H1 (cell line): ENCODE measurements around the gene AOPEP. TPM values are rescaled to one million over a fixed set of nuclear protein-coding genes. Genes with fewer than 3 reads are reported as not detected.

Source experiments
- CTCF ChIA-PET: fragments of 300-600 bp; sonication (Branson Sonifier 250); formaldehyde crosslinking; loops from one replicate; lab custom pipeline; 2021; ENCODE audit not compliant: partially characterized antibody; lab: Charles Lee
- POLR2A ChIA-PET: fragments of 300-600 bp; sonication (Branson Sonifier 250); formaldehyde crosslinking; loops from one replicate; lab custom pipeline; 2021; ENCODE audit warnings: inconsistent platforms; ENCODE audit not compliant: partially characterized antibody; lab: Charles Lee
- DNase-seq, 2 experiments: peaks; one replicate each; pipeline versions ENCODE4 v3.0.0 to v3.0.0-alpha.2; 2010 to 2022; ENCODE audit warnings: low spot score in 2 of 2, low read depth in 1 of 2, mixed read lengths in 1 of 2
- FAIRE-seq: peaks from 2 replicates; lab custom pipeline; 2011; peaks lifted over from hg19 to GRCh38; lab: Jason Lieb, UNC
- H2AFZ ChIP-seq: 2 replicates; pipeline ENCODE4 v1.8.1; 2012; ENCODE audit warnings: low read length, inconsistent platforms
- H2AK5ac ChIP-seq: 2 replicates; pipeline ENCODE4 v1.6.1; 2013; ENCODE audit warnings: low read depth, low read length
- H2BK120ac ChIP-seq: replicated peaks from 2 replicates; pipeline ENCODE3; 2013; ENCODE audit warnings: low read depth, low read length, inconsistent platforms
- H2BK12ac ChIP-seq: 2 replicates; pipeline ENCODE4 v1.6.1; 2013; ENCODE audit warnings: low read depth, low read length
- H2BK15ac ChIP-seq: 2 replicates; pipeline ENCODE4 v1.6.1; 2013; ENCODE audit warnings: low read length
- H2BK20ac ChIP-seq: 2 replicates; pipeline ENCODE4 v1.6.1; 2013; ENCODE audit warnings: low read length
- H2BK5ac ChIP-seq: 2 replicates; pipeline ENCODE4 v1.6.1; 2013; ENCODE audit warnings: low read depth, low read length
- H3K14ac ChIP-seq: 2 replicates; pipeline ENCODE4 v1.6.1; 2013; ENCODE audit warnings: inconsistent platforms; ENCODE audit not compliant: insufficient read length
- H3K18ac ChIP-seq: 2 replicates; pipeline ENCODE4 v1.6.1; 2013; ENCODE audit warnings: low read length; ENCODE audit errors: extremely low read depth
- H3K23ac ChIP-seq: 2 replicates; pipeline ENCODE4 v1.6.1; 2013; ENCODE audit warnings: inconsistent platforms; ENCODE audit not compliant: insufficient read length
- H3K23me2 ChIP-seq: 2 replicates; pipeline ENCODE4 v1.6.1; 2013; ENCODE audit warnings: low read depth, low read length
- H3K27ac ChIP-seq: 2 replicates; pipeline ENCODE4 v1.6.1; 2011; ENCODE audit warnings: low read depth, low read length, inconsistent platforms
- H3K27me3 ChIP-seq, 4 experiments: replicated peaks in 1 of 4; 1 replicate in 1 of 4; 2 replicates in 3 of 4; pipeline versions ENCODE4 v1.6.1 to v1.8.1; 2011 to 2013; ENCODE audit warnings: low read length in 3 of 4, mild to moderate bottlenecking in 3 of 4, inconsistent platforms in 2 of 4, mixed read lengths in 2 of 4, moderate library complexity in 1 of 4; ENCODE audit not compliant: control insufficient read depth in 3 of 4, insufficient read depth in 3 of 4; ENCODE audit errors: extremely low read depth in 1 of 4
- H3K36me3 ChIP-seq, 4 experiments: 2 replicates each; pipeline versions ENCODE4 v1.6.1 to v1.8.1; 2011 to 2013; ENCODE audit warnings: mild to moderate bottlenecking in 4 of 4, low read length in 3 of 4, moderate library complexity in 2 of 4, control low read depth in 1 of 4, inconsistent platforms in 1 of 4; ENCODE audit not compliant: insufficient read depth in 4 of 4, control insufficient read depth in 2 of 4
- H3K4ac ChIP-seq: replicated peaks from 2 replicates; pipeline ENCODE3; 2013; ENCODE audit warnings: low read length, low read depth, mixed read lengths, inconsistent platforms; ENCODE audit not compliant: insufficient read length
- H3K4me1 ChIP-seq, 4 experiments: replicated peaks in 1 of 4; 1 replicate in 1 of 4; 2 replicates in 3 of 4; pipeline versions ENCODE4 v1.6.1 to v1.8.1; 2011 to 2013; ENCODE audit warnings: low read length in 3 of 4, inconsistent platforms in 2 of 4, mixed read lengths in 1 of 4; ENCODE audit not compliant: insufficient read depth in 4 of 4, control insufficient read depth in 3 of 4
- H3K4me2 ChIP-seq, 2 experiments: 2 replicates each; pipeline versions ENCODE4 v1.6.1 to v1.8.1; 2011 to 2013; ENCODE audit warnings: low read depth in 2 of 2, low read length in 2 of 2, control low read depth in 1 of 2, inconsistent platforms in 1 of 2, mild to moderate bottlenecking in 1 of 2; ENCODE audit not compliant: insufficient read depth in 1 of 2
- H3K4me3 ChIP-seq, 4 experiments: fragments of 200-600, 300-600 bp in 1 of 4; sonication (generic), shearing (Covaris generic), sonication (Bioruptor Twin) in 1 of 4; 2 replicates each; pipeline versions ENCODE4 v1.5.1 to v1.8.1; 2011 to 2016; ENCODE audit warnings: low read length in 4 of 4, low read depth in 3 of 4, control low read depth in 2 of 4, inconsistent platforms in 2 of 4, mild to moderate bottlenecking in 2 of 4, mixed read lengths in 1 of 4, moderate library complexity in 1 of 4; ENCODE audit not compliant: insufficient read depth in 2 of 4; ENCODE audit errors: extremely low read depth in 1 of 4
- H3K56ac ChIP-seq: replicated peaks from 2 replicates; pipeline ENCODE3; 2013; ENCODE audit warnings: low read depth, mild to moderate bottlenecking, mixed read lengths, low read length, inconsistent platforms; ENCODE audit not compliant: insufficient read length
- H3K79me1 ChIP-seq: 2 replicates; pipeline ENCODE4 v1.6.1; 2013; ENCODE audit warnings: low read depth, low read length, control low read depth
- H3K79me2 ChIP-seq, 2 experiments: 2 replicates each; pipeline versions ENCODE4 v1.6.1 to v1.8.1; 2012 to 2013; ENCODE audit warnings: low read length in 2 of 2, mild to moderate bottlenecking in 2 of 2, inconsistent platforms in 1 of 2; ENCODE audit not compliant: insufficient read depth in 2 of 2, control insufficient read depth in 1 of 2
- H3K9ac ChIP-seq, 4 experiments: replicated peaks in 1 of 4; 1 replicate in 1 of 4; 2 replicates in 3 of 4; pipeline versions ENCODE4 v1.6.1 to v1.8.1; 2011 to 2013; ENCODE audit warnings: low read depth in 3 of 4, low read length in 3 of 4, control low read depth in 2 of 4, mild to moderate bottlenecking in 2 of 4, moderate library complexity in 2 of 4, inconsistent platforms in 1 of 4; ENCODE audit errors: extremely low read depth in 1 of 4
- H3K9me3 ChIP-seq, 2 experiments: 2 replicates each; pipeline versions ENCODE4 v1.6.1 to v1.8.1; 2012 to 2013; ENCODE audit warnings: mild to moderate bottlenecking in 2 of 2, moderate library complexity in 2 of 2, control low read depth in 1 of 2, inconsistent platforms in 1 of 2, low read depth in 1 of 2, low read length in 1 of 2, mixed read lengths in 1 of 2; ENCODE audit not compliant: insufficient read depth in 2 of 2
- H4K20me1 ChIP-seq, 2 experiments: replicated peaks in 1 of 2; 2 replicates each; pipeline versions ENCODE3 to v1.8.1; 2011 to 2013; ENCODE audit warnings: inconsistent platforms in 2 of 2, low read length in 2 of 2, mild to moderate bottlenecking in 1 of 2; ENCODE audit not compliant: insufficient read depth in 2 of 2, control insufficient read depth in 1 of 2
- H4K5ac ChIP-seq: 2 replicates; pipeline ENCODE4 v1.6.1; 2013; ENCODE audit warnings: low read length, low read depth, mixed read lengths, inconsistent platforms; ENCODE audit not compliant: insufficient read length
- H4K8ac ChIP-seq: 2 replicates; pipeline ENCODE4 v1.8.0; 2013; ENCODE audit warnings: mild to moderate bottlenecking, moderate library complexity, low read length, inconsistent platforms; ENCODE audit not compliant: insufficient read depth; ENCODE audit errors: extremely low read depth
- H4K91ac ChIP-seq: replicated peaks from 2 replicates; pipeline ENCODE3; 2013; ENCODE audit warnings: low read length, mixed read lengths, inconsistent platforms; ENCODE audit not compliant: insufficient read length
- BRCA1 ChIP-seq: IDR thresholded peaks from 2 replicates; pipeline ENCODE4 v1.6.1; 2012; ENCODE audit warnings: low read depth, low read length, improper control_type of control experiment
- EZH2 ChIP-seq: fragments of 200-600 bp; sonication (generic); IDR thresholded peaks from 2 replicates; pipeline ENCODE4 v1.7.1; 2012; ENCODE audit warnings: low read depth, mild to moderate bottlenecking, moderate library complexity, low read length, inconsistent platforms; ENCODE audit not compliant: severe bottlenecking
- FOSL1 ChIP-seq: IDR thresholded peaks from 2 replicates; pipeline ENCODE4 v1.6.1; 2011; ENCODE audit warnings: mild to moderate bottlenecking, low read depth, low read length, moderate library complexity; ENCODE audit not compliant: insufficient read depth
- NANOG ChIP-seq: IDR thresholded peaks from 2 replicates; pipeline ENCODE4 v1.6.1; 2011; ENCODE audit warnings: low read length, low read depth, mild to moderate bottlenecking, inconsistent platforms; ENCODE audit not compliant: insufficient read depth, poor library complexity, severe bottlenecking
- PHF8 ChIP-seq: fragments of 200-600 bp; sonication (generic); conservative IDR thresholded peaks from 2 replicates; pipeline ENCODE4 v1.7.1; 2012; ENCODE audit warnings: low read depth, mild to moderate bottlenecking, inconsistent platforms, low read length, moderate library complexity
- RNF2 ChIP-seq: fragments of 200-900, 300-1000 bp; sonication (generic); IDR thresholded peaks from 2 replicates; pipeline ENCODE4 v1.7.1; 2016; ENCODE audit warnings: borderline replicate concordance, low read depth, mild to moderate bottlenecking, antibody characterized with exemption, low read length; ENCODE audit not compliant: poor library complexity, severe bottlenecking; ENCODE audit errors: missing control alignments
- SP1 ChIP-seq: IDR thresholded peaks from 2 replicates; pipeline ENCODE4 v1.6.1; 2011; ENCODE audit warnings: low read depth, low read length
- SRF ChIP-seq: IDR thresholded peaks from 2 replicates; pipeline ENCODE4 v1.6.1; 2011; ENCODE audit warnings: mild to moderate bottlenecking, low read depth, low read length, moderate library complexity
- TBP ChIP-seq: IDR thresholded peaks from 2 replicates; pipeline ENCODE4 v1.6.1; 2011; ENCODE audit warnings: low read depth, low read length, improper control_type of control experiment
- YY1 ChIP-seq: IDR thresholded peaks from 2 replicates; pipeline ENCODE4 v1.6.1; 2011; ENCODE audit warnings: low read depth, mild to moderate bottlenecking, low read length
- WGBS, 2 experiments: shearing (Covaris generic) in 1 of 2; methylation state at CpG; one replicate each; pipeline versions ENCODE4 v1.1.6 to v1.1.7; 2013 to 2015; ENCODE audit warnings: low lambda C conversion rate in 2 of 2, mixed read lengths in 2 of 2, inconsistent platforms in 1 of 2, low coverage in 1 of 2, missing lambda C conversion rate in 1 of 2; ENCODE audit not compliant: insufficient replicate concordance in 2 of 2, insufficient coverage in 1 of 2, insufficient read length in 1 of 2; ENCODE audit errors: extremely low coverage in 1 of 2, missing lambda C conversion rate in 1 of 2; 5-methylcytosine and 5-hydroxymethylcytosine counted together
- polyA plus RNA-seq, 7 experiments: library from polyadenylated mRNA; depleted of rRNA in 3 of 7; stranded (reverse) in 5 of 7; unstranded in 2 of 7; fragments of >200 nt in 5 of 7; fragments of 200-250 nt in 2 of 7; gene quantifications; 1 replicate in 5 of 7; 2 replicates in 1 of 7; 4 replicates in 1 of 7; pipeline versions ENCODE4 v1.2.1 to v1.2.3, GENCODE V29; 2011 to 2013; ENCODE audit warnings: missing spikeins in 2 of 7, mixed read lengths in 2 of 7
- total RNA-seq: library from RNA; stranded (reverse); fragmentation: NEBNext Ultra II Directional; extraction: Animal tissue kit (Norgen Biotek cat#: 25700); gene quantifications from 2 replicates; pipeline ENCODE4 v1.2.1, GENCODE V29; 2021
- TF ChIP-seq, protein P1 (sequence below): IDR thresholded peaks from 2 replicates; pipeline ENCODE4 v1.6.1; 2012; ENCODE audit warnings: low read length, inconsistent platforms

Gene AOPEP
- total and polyA plus RNA-seq, 2 of the 8 experiments (the other 6 are each of a cell fraction or from before 2014, with no cell fraction given): 6.1 to 14.3 TPM

DNA sequence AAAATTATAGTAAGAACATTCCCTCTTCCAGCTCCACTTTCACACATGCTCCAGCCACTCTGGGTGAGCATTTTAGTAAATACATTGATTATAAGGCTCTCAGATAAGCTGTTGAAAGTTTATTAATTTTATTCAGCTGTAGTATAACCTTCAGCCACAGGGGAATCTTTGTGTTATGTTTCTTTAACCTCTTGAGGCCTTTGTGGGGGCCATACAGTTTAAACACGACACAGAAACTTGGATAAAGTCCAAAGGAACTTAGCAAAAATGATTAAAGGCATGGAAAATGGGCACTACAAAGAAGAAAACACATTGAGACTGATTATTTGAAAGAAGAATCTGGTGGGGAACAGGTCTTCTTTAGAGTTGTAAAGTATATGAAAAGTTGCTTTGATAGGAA is 70.2 kb downstream of the AOPEP start:
- Histone ChIP-seq H2AFZ (no peak overlapping the region), H3K27me3 (no peaks in the 10 kb centered on the region), H3K9me3 (no peaks in the 10 kb centered on the region), H2BK15ac (no peak overlapping the region), H4K5ac (no peak overlapping the region), H3K23ac (no peak overlapping the region), H3K4me3 (no peak overlapping the region), H4K8ac (no peak overlapping the region), H3K4me1 (no peaks in the 10 kb centered on the region), H4K91ac (no peak overlapping the region), H3K14ac (no peak overlapping the region), H2BK12ac (no peak overlapping the region), H3K4me2 (no peak overlapping the region), H3K36me3 (peaks cover 0 to 3% (median 0%) of the 10 kb centered on the region in 4 experiments; a peak in 3 of 8 replicates), H2BK20ac (no peak overlapping the region), H3K79me2 (no peaks in the 10 kb centered on the region), H2BK120ac (no peak overlapping the region), H4K20me1 (peaks cover 0 to 3% of the 10 kb centered on the region in 2 experiments), H3K79me1 (no peaks in the 10 kb centered on the region), H3K4ac (no peak overlapping the region), H2BK5ac (no peak overlapping the region), H3K18ac (no peak overlapping the region), H3K23me2 (no peaks in the 10 kb centered on the region), H3K9ac (no peak overlapping the region), H2AK5ac (no peak overlapping the region), H3K27ac (no peak overlapping the region), H3K56ac (no peak overlapping the region)
- TF ChIP-seq NANOG (no peak), SRF (no peak), PHF8 (no peak), FOSL1 (no peak), BRCA1 (no peak), RNF2 (no peak), YY1 (no peak), TBP (no peak), SP1 (no peak), EZH2 (no peak)
- TF ChIP-seq, protein P1, sequence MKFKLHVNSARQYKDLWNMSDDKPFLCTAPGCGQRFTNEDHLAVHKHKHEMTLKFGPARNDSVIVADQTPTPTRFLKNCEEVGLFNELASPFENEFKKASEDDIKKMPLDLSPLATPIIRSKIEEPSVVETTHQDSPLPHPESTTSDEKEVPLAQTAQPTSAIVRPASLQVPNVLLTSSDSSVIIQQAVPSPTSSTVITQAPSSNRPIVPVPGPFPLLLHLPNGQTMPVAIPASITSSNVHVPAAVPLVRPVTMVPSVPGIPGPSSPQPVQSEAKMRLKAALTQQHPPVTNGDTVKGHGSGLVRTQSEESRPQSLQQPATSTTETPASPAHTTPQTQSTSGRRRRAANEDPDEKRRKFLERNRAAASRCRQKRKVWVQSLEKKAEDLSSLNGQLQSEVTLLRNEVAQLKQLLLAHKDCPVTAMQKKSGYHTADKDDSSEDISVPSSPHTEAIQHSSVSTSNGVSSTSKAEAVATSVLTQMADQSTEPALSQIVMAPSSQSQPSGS: no peak
- FAIRE-seq: no peak
- 83% methylated on average over 1 of the region's 1 CpG; no CpG with 5 or more reads in 1 of the 2 experiments for WGBS, 2 experiments
- POLR2A ChIA-PET: interaction anchor here (0.6 kb wide), 1 partner anchor 98 kb away, joined by 3 read pairs; no protein-coding TSS in a partner anchor
- CTCF ChIA-PET: interaction anchor here (1.3 kb wide), 1 partner anchor 14 kb away, joined by 4 read pairs; no protein-coding TSS in a partner anchor
- DNase-seq: no peak
